ENCODE data around the gene ARL5C.

ARL5C gene

GRCh38 chr17:39165841-39166349 lies at the start of gene ARL5C:
ARL5C (minus strand) TSS chr17:39166161; CDS start chr17:39165760, 401 bp downstream.
- DNase-seq (ENCODE audit: low spot score): no peak

- no peak for DNase-seq (ENCODE audit: low spot score)
These were observed 47.9 kb upstream of the ARL5C start for GRCh38 chr17:39213852-39214251.

GRCh38 chr17:39212841-39213480 lies 47.0 kb upstream of the ARL5C start:
- DNase-seq (ENCODE audit: low spot score): no peak

- DNase-seq (ENCODE audit: low spot score): no peak
These were observed 46.3 kb upstream of the ARL5C start for GRCh38 chr17:39212195-39212810.

GRCh38 chr17:39210093-39210434 lies 44.1 kb upstream of the ARL5C start:
- no peak for DNase-seq (ENCODE audit: low spot score)

- peak; percentile 38 for DNase-seq (ENCODE audit: low spot score)
These were observed 43.5 kb upstream of the ARL5C start for GRCh38 chr17:39209317-39210092.

- no peak for DNase-seq (ENCODE audit: low spot score)
These were observed 42.9 kb upstream of the ARL5C start for GRCh38 chr17:39208893-39209292.

- no peak for DNase-seq (ENCODE audit: low spot score)
These were observed 42.2 kb upstream of the ARL5C start for GRCh38 chr17:39208136-39208535.

- DNase-seq (ENCODE audit: low spot score): no peak
These were observed 39.2 kb upstream of the ARL5C start for GRCh38 chr17:39205112-39205526.

- DNase-seq (ENCODE audit: low spot score): no peak
These were observed 38.3 kb upstream of the ARL5C start for GRCh38 chr17:39204245-39204644.

- DNase-seq (ENCODE audit: low spot score): no peak
These were observed 35.1 kb upstream of the ARL5C start for GRCh38 chr17:39200957-39201510.

GRCh38 chr17:39200070-39200879 lies 34.3 kb upstream of the ARL5C start, which contains the start of gene RPL19:
RPL19 (plus strand) TSS chr17:39200283; CDS start chr17:39200345, 62 bp downstream.
- peak; percentile 22 for DNase-seq (ENCODE audit: low spot score)

- peak; percentile 97 for DNase-seq (ENCODE audit: low spot score)
These were observed 33.8 kb upstream of the ARL5C start for GRCh38 chr17:39199820-39200069.

- DNase-seq (ENCODE audit: low spot score): peak; percentile 39
These were observed 32.2 kb upstream of the ARL5C start for GRCh38 chr17:39198186-39198566.

GRCh38 chr17:39197380-39198185 lies 31.6 kb upstream of the ARL5C start, which contains the start of gene CACNB1:
CACNB1 (minus strand) TSS chr17:39197669; CDS start chr17:39197495, 174 bp downstream.
- DNase-seq (ENCODE audit: low spot score): peak; percentile 35

- no peak for DNase-seq (ENCODE audit: low spot score)
These were observed 30.9 kb upstream of the ARL5C start for GRCh38 chr17:39196808-39197291.

- DNase-seq (ENCODE audit: low spot score): no peak
These were observed 30.4 kb upstream of the ARL5C start for GRCh38 chr17:39196241-39196807.

GRCh38 chr17:39195568-39196160 lies 29.7 kb upstream of the ARL5C start:
- DNase-seq (ENCODE audit: low spot score): no peak

- peak; percentile 34 for DNase-seq (ENCODE audit: low spot score)
These were observed 29.1 kb upstream of the ARL5C start for GRCh38 chr17:39194985-39195524.
